ENCODE data around the gene SOWAHD.

Gene SOWAHD

DNA sequence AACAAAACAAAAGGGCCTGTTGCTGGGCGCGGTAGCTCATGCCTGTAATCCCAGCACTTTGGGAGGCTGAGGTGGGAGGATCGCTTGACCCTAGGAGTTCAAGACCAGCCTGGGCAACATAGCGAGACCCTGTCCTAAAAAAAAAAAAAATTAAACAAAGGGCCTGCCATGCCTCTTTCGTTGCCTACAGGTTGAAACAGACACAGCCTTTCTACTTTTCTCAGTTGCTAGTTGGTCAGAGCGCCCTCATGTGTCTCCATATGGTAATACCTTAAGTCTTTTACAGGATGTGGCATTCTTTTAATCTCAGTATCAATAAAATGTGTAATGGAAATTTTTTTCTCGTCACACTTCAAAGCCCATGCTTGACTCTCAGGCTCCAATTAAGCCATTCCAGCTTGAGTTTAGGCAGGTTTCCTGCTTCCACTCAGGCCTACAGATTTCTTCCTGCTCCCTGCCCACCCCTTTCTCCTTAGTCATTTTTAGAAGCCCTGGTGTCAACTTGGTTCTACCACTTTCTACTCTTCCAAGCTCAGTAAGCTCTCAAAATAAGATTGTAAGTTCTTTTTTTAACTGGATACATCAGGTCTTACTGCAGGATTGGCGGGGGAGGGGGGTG, 4.6 kb upstream of the SOWAHD start:
- Histone ChIP-seq H2BK12ac (ENCODE audit: low read length) (no peak overlapping the region), H3K23ac (ENCODE audit: low read length) (no peak overlapping the region), H3K18ac (ENCODE audit: low read length) (no peak overlapping the region), H3K14ac (ENCODE audit: low read length) (no peak overlapping the region), H3K9ac (ENCODE audit: low read length) (no peak overlapping the region), H3K79me2 (ENCODE audit: control insufficient read depth, insufficient read depth, low read length, poor library complexity) (no peaks in the 10 kb centered on the region), H3K4me1 (ENCODE audit: control insufficient read depth in 1 of 2, insufficient read depth in 2 of 2, low read length in 2 of 2) (peaks cover 4 to 6% of the 10 kb centered on the region in 2 experiments), H2AK5ac (ENCODE audit: low read length) (no peak overlapping the region), H4K8ac (ENCODE audit: low read depth, low read length) (no peak overlapping the region), H2BK5ac (ENCODE audit: low read depth, low read length, poor library complexity) (no peak overlapping the region), H3K27ac (ENCODE audit: low read depth, low read length) (no peak overlapping the region), H3K27me3 (ENCODE audit: insufficient read depth, low read length) (no peaks in the 10 kb centered on the region), H3K79me1 (ENCODE audit: low read length) (peaks cover 3% of the 10 kb centered on the region), H2BK120ac (ENCODE audit: insufficient read depth, low read length, poor library complexity) (no peak overlapping the region), H3K36me3 (ENCODE audit: control insufficient read depth in 1 of 2, insufficient read depth in 2 of 2, low read length in 2 of 2) (no peaks in the 10 kb centered on the region), H3K4ac (ENCODE audit: low read depth, low read length) (no peak overlapping the region), H4K12ac (ENCODE audit: low read depth, low read length) (no peak overlapping the region), H2AFZ (ENCODE audit: insufficient read depth, low read length, poor library complexity) (no peak overlapping the region), H3K4me2 (ENCODE audit: low read length) (no peak overlapping the region), H3K4me3 (ENCODE audit: low read depth, low read length) (no peak overlapping the region), H4K91ac (ENCODE audit: low read depth, low read length) (no peak overlapping the region), H3K9me3 (ENCODE audit: insufficient read depth, low read depth, low read length) (no peaks in the 10 kb centered on the region)
- peak; percentile 51 to 87 for DNase-seq
- no CpG with 5 or more reads among the region's 8 CpGs for WGBS (ENCODE audit: extremely low coverage, insufficient coverage, insufficient read length)

DNA sequence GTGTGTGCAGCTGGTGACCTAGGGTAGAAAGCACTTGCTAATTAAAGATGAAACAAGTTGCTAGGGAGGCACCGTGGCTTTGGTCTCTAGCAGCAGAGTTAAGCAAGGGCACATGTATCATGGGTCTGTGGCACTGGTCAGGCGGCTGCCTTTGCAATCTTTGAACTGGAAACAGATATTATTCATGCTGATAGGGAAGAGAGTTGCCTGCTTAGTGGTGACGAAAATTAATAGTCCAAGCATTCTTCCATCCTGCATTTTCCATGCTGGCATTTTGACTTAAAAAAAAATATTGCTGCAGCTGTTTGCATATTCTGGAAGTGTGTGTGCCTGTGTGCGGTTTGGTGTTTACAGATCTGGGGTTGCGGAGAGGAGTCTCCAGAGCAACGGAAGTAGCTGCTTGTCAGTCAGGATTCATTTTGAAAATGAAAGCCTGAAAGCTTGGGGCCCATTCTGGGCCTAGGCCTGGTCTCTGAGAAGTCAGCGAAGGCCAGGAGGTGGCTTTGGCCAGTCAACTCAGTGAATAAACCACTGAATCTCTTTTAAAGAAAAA, 2.3 kb upstream of the SOWAHD start:
- H2AK5ac ChIP-seq (ENCODE audit: low read length): no peak overlapping the region
- H3K4me1 ChIP-seq (ENCODE audit: control insufficient read depth in 1 of 2, insufficient read depth in 2 of 2, low read length in 2 of 2): peaks cover 11 to 15% of the 10 kb centered on the region in 2 experiments
- H4K91ac ChIP-seq (ENCODE audit: low read depth, low read length): no peak overlapping the region
- no peak overlapping the region for H3K9ac ChIP-seq (ENCODE audit: low read length)
- H3K4ac ChIP-seq (ENCODE audit: low read depth, low read length): no peak overlapping the region
- H3K4me2 ChIP-seq (ENCODE audit: low read length): no peak overlapping the region
- H3K18ac ChIP-seq (ENCODE audit: low read length): no peak overlapping the region
- H2BK120ac ChIP-seq (ENCODE audit: insufficient read depth, low read length, poor library complexity): no peak overlapping the region
- H3K14ac ChIP-seq (ENCODE audit: low read length): no peak overlapping the region
- peak in 1 of 2 donors; percentile 56 for DNase-seq
- H4K8ac ChIP-seq (ENCODE audit: low read depth, low read length): no peak overlapping the region
- no peak overlapping the region for H2BK12ac ChIP-seq (ENCODE audit: low read length)
- no peaks in the 10 kb centered on the region for H3K79me2 ChIP-seq (ENCODE audit: control insufficient read depth, insufficient read depth, low read length, poor library complexity)
- H4K12ac ChIP-seq (ENCODE audit: low read depth, low read length): no peak overlapping the region
- H3K4me3 ChIP-seq (ENCODE audit: low read depth, low read length): no peak overlapping the region
- H3K79me1 ChIP-seq (ENCODE audit: low read length): peaks cover 6% of the 10 kb centered on the region
- no peak overlapping the region for H3K27ac ChIP-seq (ENCODE audit: low read depth, low read length)
- H3K9me3 ChIP-seq (ENCODE audit: insufficient read depth, low read depth, low read length): no peaks in the 10 kb centered on the region
- H3K23ac ChIP-seq (ENCODE audit: low read length): no peak overlapping the region
- no CpG with 5 or more reads among the region's 7 CpGs for WGBS (ENCODE audit: extremely low coverage, insufficient coverage, insufficient read length)
- no peak overlapping the region for H2AFZ ChIP-seq (ENCODE audit: insufficient read depth, low read length, poor library complexity)
- no peaks in the 10 kb centered on the region for H3K36me3 ChIP-seq (ENCODE audit: control insufficient read depth in 1 of 2, insufficient read depth in 2 of 2, low read length in 2 of 2)
- peaks cover 7% of the 10 kb centered on the region for H3K27me3 ChIP-seq (ENCODE audit: insufficient read depth, low read length)
- no peak overlapping the region for H2BK5ac ChIP-seq (ENCODE audit: low read depth, low read length, poor library complexity)

DNA sequence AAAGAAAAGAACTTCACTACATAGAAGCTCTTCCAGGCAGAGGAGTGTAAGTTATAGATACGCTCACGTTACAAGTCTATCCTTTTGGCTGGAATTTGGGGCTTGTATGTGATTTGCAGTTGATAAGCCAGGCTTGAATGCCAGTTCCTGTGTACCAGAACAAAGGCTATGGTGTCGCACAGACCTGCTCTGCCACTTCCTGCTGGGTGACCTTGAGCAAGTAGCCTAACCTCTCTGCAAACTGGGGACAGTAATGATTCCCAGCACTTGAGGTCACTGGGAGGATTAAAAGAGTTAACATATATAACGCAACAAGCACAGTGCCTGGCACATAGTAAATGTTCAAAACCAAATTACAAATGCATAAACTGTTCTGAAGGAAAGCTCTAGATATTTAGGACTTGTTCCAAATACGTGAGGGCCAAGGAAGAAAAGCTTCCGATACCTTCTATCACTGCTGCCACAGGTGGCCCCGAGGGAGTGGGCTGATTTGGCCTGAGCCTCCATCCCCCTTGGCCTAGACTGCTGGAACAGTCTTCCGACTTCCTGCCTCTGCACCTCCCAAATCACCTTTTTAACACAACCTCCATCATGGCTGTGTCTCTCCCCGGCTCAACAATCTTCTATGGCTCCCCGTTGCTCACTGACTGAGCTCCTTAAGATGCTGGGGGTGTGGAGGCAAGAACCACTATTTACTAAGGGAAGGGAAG, 1.3 kb upstream of the SOWAHD start:
- Histone ChIP-seq H3K14ac (ENCODE audit: low read length) (no peak overlapping the region), H3K9me3 (ENCODE audit: insufficient read depth, low read depth, low read length) (no peaks in the 10 kb centered on the region), H2BK12ac (ENCODE audit: low read length) (no peak overlapping the region), H3K4me2 (ENCODE audit: low read length) (no peak overlapping the region), H2AFZ (ENCODE audit: insufficient read depth, low read length, poor library complexity) (no peak overlapping the region), H3K4ac (ENCODE audit: low read depth, low read length) (no peak overlapping the region), H3K36me3 (ENCODE audit: control insufficient read depth in 1 of 2, insufficient read depth in 2 of 2, low read length in 2 of 2) (no peaks in the 10 kb centered on the region), H3K23ac (ENCODE audit: low read length) (no peak overlapping the region), H3K4me3 (ENCODE audit: low read depth, low read length) (no peak overlapping the region), H4K12ac (ENCODE audit: low read depth, low read length) (no peak overlapping the region), H3K79me1 (ENCODE audit: low read length) (peaks cover 6% of the 10 kb centered on the region), H3K27ac (ENCODE audit: low read depth, low read length) (no peak overlapping the region), H3K27me3 (ENCODE audit: insufficient read depth, low read length) (peaks cover 7% of the 10 kb centered on the region), H3K79me2 (ENCODE audit: control insufficient read depth, insufficient read depth, low read length, poor library complexity) (no peaks in the 10 kb centered on the region), H3K4me1 (ENCODE audit: control insufficient read depth in 1 of 2, insufficient read depth in 2 of 2, low read length in 2 of 2) (peaks cover 11 to 15% of the 10 kb centered on the region in 2 experiments), H2BK120ac (ENCODE audit: insufficient read depth, low read length, poor library complexity) (no peak overlapping the region), H3K9ac (ENCODE audit: low read length) (no peak overlapping the region), H4K8ac (ENCODE audit: low read depth, low read length) (no peak overlapping the region), H2BK5ac (ENCODE audit: low read depth, low read length, poor library complexity) (no peak overlapping the region), H3K18ac (ENCODE audit: low read length) (no peak overlapping the region), H2AK5ac (ENCODE audit: low read length) (no peak overlapping the region), H4K91ac (ENCODE audit: low read depth, low read length) (no peak overlapping the region)
- WGBS (ENCODE audit: extremely low coverage, insufficient coverage, insufficient read length): no CpG with 5 or more reads among the region's 10 CpGs
- DNase-seq: peak in 1 of 2 donors; percentile 30

DNA sequence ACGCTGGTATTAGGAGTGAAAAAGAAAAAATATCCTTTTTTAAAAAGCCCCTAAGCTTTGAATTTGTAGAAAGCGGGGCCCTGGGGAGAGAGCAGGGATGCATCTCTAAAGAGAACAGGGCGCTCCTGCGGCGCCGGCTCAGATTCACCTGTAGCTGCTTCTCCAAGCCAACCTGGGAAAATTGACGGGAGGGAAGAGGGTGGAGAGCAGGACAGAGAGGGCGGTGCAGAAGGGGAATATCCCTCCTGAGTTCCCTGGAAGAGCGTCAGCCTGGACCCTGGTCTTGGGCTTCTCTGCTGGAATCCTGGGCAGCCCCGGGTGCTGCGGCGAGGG, 776 bp upstream of the SOWAHD start:
- peak overlapping the region; percentile 19 for H3K14ac ChIP-seq (ENCODE audit: low read length)
- H2BK120ac ChIP-seq (ENCODE audit: insufficient read depth, low read length, poor library complexity): no peak overlapping the region
- H3K23ac ChIP-seq (ENCODE audit: low read length): no peak overlapping the region
- no peaks in the 10 kb centered on the region for H3K79me2 ChIP-seq (ENCODE audit: control insufficient read depth, insufficient read depth, low read length, poor library complexity)
- H2BK5ac ChIP-seq (ENCODE audit: low read depth, low read length, poor library complexity): no peak overlapping the region
- no CpG with 5 or more reads among the region's 12 CpGs for WGBS (ENCODE audit: extremely low coverage, insufficient coverage, insufficient read length)
- no peaks in the 10 kb centered on the region for H3K9me3 ChIP-seq (ENCODE audit: insufficient read depth, low read depth, low read length)
- H3K18ac ChIP-seq (ENCODE audit: low read length): no peak overlapping the region
- no peak overlapping the region for H2AK5ac ChIP-seq (ENCODE audit: low read length)
- peak overlapping the region; percentile 70 for H3K4me3 ChIP-seq (ENCODE audit: low read depth, low read length)
- H3K27me3 ChIP-seq (ENCODE audit: insufficient read depth, low read length): peaks cover 7% of the 10 kb centered on the region
- H3K9ac ChIP-seq (ENCODE audit: low read length): no peak overlapping the region
- no peak overlapping the region for H3K27ac ChIP-seq (ENCODE audit: low read depth, low read length)
- peaks cover 10 to 14% of the 10 kb centered on the region in 2 experiments for H3K4me1 ChIP-seq (ENCODE audit: control insufficient read depth in 1 of 2, insufficient read depth in 2 of 2, low read length in 2 of 2)
- H4K8ac ChIP-seq (ENCODE audit: low read depth, low read length): peak overlapping the region; percentile 18
- no peak overlapping the region for H4K91ac ChIP-seq (ENCODE audit: low read depth, low read length)
- no peak for DNase-seq
- no peak overlapping the region for H4K12ac ChIP-seq (ENCODE audit: low read depth, low read length)
- H3K36me3 ChIP-seq (ENCODE audit: control insufficient read depth in 1 of 2, insufficient read depth in 2 of 2, low read length in 2 of 2): no peaks in the 10 kb centered on the region
- peak overlapping the region; percentile 89 for H3K4me2 ChIP-seq (ENCODE audit: low read length)
- peak overlapping the region; percentile 63 for H2AFZ ChIP-seq (ENCODE audit: insufficient read depth, low read length, poor library complexity)
- H3K4ac ChIP-seq (ENCODE audit: low read depth, low read length): no peak overlapping the region
- peaks cover 6% of the 10 kb centered on the region for H3K79me1 ChIP-seq (ENCODE audit: low read length)
- H2BK12ac ChIP-seq (ENCODE audit: low read length): no peak overlapping the region
